Measurements from ENCODE around the gene ANK2. TPM values are rescaled to one million over a fixed set of nuclear protein-coding genes. Genes with fewer than 3 reads are reported as not detected.

The ANK2 gene
- total RNA-seq, 2 donors from 2014 or later: 6.6 to 7.1 TPM

GRCh38 chr4:113024388-113024787 lies 25.1 kb upstream of the ANK2 start:
- H3K27me3 Mint-ChIP-seq (ENCODE audit: low read depth): no peaks in the 10 kb centered on the region
- H3K4me3 Mint-ChIP-seq: no peak overlapping the region
- DNase-seq: no peak
- no peaks in the 10 kb centered on the region for H3K36me3 Mint-ChIP-seq (ENCODE audit: insufficient read depth in 2 of 2)
- H3K4me1 Mint-ChIP-seq (ENCODE audit: low read depth): no peaks in the 10 kb centered on the region
- ATAC-seq (replicated peaks in 1 of 2): no peak
- H3K27ac Mint-ChIP-seq: no peak overlapping the region
- no peaks in the 10 kb centered on the region for H3K9me3 Mint-ChIP-seq

DNA sequence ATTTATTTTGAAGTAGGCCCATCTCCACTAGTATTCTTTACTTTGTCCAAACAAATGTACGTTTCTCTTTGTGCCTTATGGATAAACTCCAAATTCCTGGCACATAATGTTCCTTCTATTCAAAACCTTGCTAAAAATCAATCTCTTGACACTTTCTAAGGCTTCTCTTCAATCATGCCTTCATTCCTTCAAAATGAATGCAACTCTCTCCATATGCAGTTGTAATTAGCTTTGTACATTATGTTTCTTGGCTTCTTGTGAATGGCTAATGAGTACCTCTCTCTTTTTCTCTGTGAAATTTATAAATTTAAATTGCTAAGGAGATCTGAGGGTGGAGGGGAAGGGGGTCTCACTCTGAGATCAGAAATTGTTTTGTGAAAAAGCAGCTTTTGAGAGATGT lies 24.0 kb upstream of the ANK2 start:
- Mint-ChIP-seq H3K27me3 (ENCODE audit: low read depth) (no peaks in the 10 kb centered on the region), H3K36me3 (ENCODE audit: insufficient read depth in 2 of 2) (no peaks in the 10 kb centered on the region), H3K4me1 (ENCODE audit: low read depth) (no peaks in the 10 kb centered on the region), H3K27ac (no peak overlapping the region), H3K4me3 (no peak overlapping the region), H3K9me3 (no peaks in the 10 kb centered on the region)
- ATAC-seq (replicated peaks in 1 of 2): no peak
- DNase-seq: no peak

GRCh38 chr4:113026556-113026955 lies 22.9 kb upstream of the ANK2 start:
- no peaks in the 10 kb centered on the region for H3K36me3 Mint-ChIP-seq (ENCODE audit: insufficient read depth in 2 of 2)
- ATAC-seq (replicated peaks in 1 of 2) (no peak), DNase-seq (no peak)
- no peaks in the 10 kb centered on the region for H3K27me3 Mint-ChIP-seq (ENCODE audit: low read depth)
- no peaks in the 10 kb centered on the region for H3K9me3 Mint-ChIP-seq
- H3K4me1 Mint-ChIP-seq (ENCODE audit: low read depth): no peaks in the 10 kb centered on the region
- no peak overlapping the region for H3K4me3 Mint-ChIP-seq
- H3K27ac Mint-ChIP-seq: no peak overlapping the region

- Mint-ChIP-seq H3K4me1 (ENCODE audit: low read depth) (no peaks in the 10 kb centered on the region), H3K4me3 (no peak overlapping the region), H3K36me3 (ENCODE audit: insufficient read depth in 2 of 2) (no peaks in the 10 kb centered on the region), H3K9me3 (no peaks in the 10 kb centered on the region), H3K27me3 (ENCODE audit: low read depth) (no peaks in the 10 kb centered on the region), H3K27ac (no peak overlapping the region)
- DNase-seq (no peak), ATAC-seq (replicated peaks in 1 of 2) (no peak)
Observed at GRCh38 chr4:113028074-113028473, 21.4 kb upstream of the ANK2 start.

DNA sequence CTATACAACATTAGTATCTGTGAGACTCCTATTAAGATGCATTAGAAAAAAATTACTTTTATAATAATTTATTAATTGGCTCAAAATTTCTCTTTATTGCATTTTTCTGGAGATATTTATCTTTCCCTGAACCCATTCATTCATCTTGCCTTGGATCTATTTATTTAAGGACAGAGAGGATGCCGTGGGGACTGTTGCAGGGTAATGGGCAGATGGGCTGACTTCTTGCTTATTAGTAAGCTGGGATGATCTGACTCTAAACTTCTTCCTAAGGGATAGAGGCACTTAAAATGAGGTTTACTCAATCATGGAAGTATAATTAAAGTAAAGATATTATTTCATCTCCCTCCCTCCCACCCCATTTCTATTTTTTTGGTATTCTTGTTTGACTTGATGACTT lies 18.2 kb upstream of the ANK2 start:
- H3K27ac Mint-ChIP-seq: no peak overlapping the region
- no peaks in the 10 kb centered on the region for H3K9me3 Mint-ChIP-seq
- no peak overlapping the region for H3K4me3 Mint-ChIP-seq
- ATAC-seq (replicated peaks in 1 of 2) (no peak), DNase-seq (no peak)
- no peaks in the 10 kb centered on the region for H3K36me3 Mint-ChIP-seq (ENCODE audit: insufficient read depth in 2 of 2)
- H3K4me1 Mint-ChIP-seq (ENCODE audit: low read depth): no peaks in the 10 kb centered on the region
- peaks cover 6% of the 10 kb centered on the region for H3K27me3 Mint-ChIP-seq (ENCODE audit: low read depth)

- H3K9me3 Mint-ChIP-seq: peaks cover 0 to 1% of the 10 kb centered on the region in 2 donors
- ATAC-seq (replicated peaks in 1 of 2) (no peak), DNase-seq (no peak)
- H3K27ac Mint-ChIP-seq: no peak overlapping the region
- H3K36me3 Mint-ChIP-seq (ENCODE audit: insufficient read depth in 2 of 2): no peaks in the 10 kb centered on the region
- no peaks in the 10 kb centered on the region for H3K4me1 Mint-ChIP-seq (ENCODE audit: low read depth)
- H3K27me3 Mint-ChIP-seq (ENCODE audit: low read depth): no peaks in the 10 kb centered on the region
- no peak overlapping the region for H3K4me3 Mint-ChIP-seq
Observed at GRCh38 chr4:113040793-113041192, 8.7 kb upstream of the ANK2 start.

DNA sequence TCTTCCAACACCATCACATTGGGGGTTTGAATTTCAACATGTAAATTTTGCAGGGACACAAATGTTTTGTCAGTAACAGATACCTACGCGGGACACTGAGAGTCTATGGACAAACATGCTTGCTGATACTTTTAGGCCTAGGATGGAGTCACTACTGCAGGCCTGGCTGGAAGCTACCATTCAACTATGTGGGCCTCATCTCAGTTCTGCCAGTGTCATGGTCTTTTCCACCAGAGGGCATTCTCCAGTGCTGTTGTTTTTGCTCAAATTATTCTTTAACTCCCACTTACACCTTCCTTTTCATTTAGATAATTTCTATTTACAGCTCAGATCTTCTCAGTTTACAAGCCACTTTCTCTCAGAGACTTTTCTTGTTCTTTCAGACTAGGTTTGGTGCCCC lies 7.0 kb upstream of the ANK2 start:
- Mint-ChIP-seq H3K4me3 (no peak overlapping the region), H3K4me1 (ENCODE audit: low read depth) (no peaks in the 10 kb centered on the region), H3K27ac (no peak overlapping the region), H3K27me3 (ENCODE audit: low read depth) (no peaks in the 10 kb centered on the region), H3K9me3 (peaks cover 0 to 1% of the 10 kb centered on the region in 2 donors), H3K36me3 (ENCODE audit: insufficient read depth in 2 of 2) (no peaks in the 10 kb centered on the region)
- ATAC-seq (replicated peaks in 1 of 2): no peak
- no peak for DNase-seq

DNA sequence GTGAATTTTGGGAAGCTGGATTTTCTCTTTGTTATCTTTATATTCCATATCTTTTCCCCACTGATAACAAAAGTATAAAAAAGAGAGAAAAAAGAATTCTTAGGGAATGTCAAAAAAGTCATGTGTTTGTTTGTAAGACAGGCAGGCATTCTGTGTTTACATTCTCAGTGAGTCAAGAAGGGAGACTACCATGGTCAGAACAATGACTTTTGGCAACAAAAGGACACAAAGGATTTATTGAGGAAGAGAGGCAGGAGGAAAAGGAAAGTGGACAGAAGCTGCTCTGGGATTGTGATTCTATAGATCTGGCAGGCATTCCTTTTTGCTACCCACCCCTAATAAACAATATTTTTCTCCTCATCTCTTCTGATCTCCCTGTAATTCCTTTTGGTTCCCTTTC lies 5.9 kb upstream of the ANK2 start:
- Mint-ChIP-seq H3K4me1 (ENCODE audit: low read depth) (no peaks in the 10 kb centered on the region), H3K4me3 (no peak overlapping the region), H3K9me3 (peaks cover 0 to 1% of the 10 kb centered on the region in 2 donors), H3K27me3 (ENCODE audit: low read depth) (no peaks in the 10 kb centered on the region), H3K27ac (no peak overlapping the region), H3K36me3 (ENCODE audit: insufficient read depth in 2 of 2) (no peaks in the 10 kb centered on the region)
- DNase-seq (no peak), ATAC-seq (replicated peaks in 1 of 2) (no peak)

DNA sequence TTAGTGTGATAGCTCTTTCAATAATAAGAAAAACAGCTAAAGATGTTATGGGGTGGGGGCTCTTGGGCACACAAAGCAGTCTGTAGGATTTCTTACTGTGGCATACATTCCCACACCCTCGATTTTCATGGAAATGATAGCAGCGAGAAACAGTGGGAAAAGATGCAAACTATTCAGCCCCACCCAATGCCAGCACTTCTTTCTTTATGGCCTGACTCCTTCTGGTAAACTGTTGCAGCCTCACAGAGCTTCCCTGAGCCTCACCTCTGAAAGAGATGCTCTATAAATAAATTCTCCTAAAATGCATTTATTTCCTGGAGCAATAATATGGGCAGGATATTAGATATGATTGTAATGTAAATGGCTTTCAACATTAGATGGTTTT lies 910 bp downstream of the ANK2 start:
- Mint-ChIP-seq H3K27me3 (ENCODE audit: low read depth) (no peaks in the 10 kb centered on the region), H3K4me1 (ENCODE audit: low read depth) (no peaks in the 10 kb centered on the region), H3K9me3 (no peaks in the 10 kb centered on the region), H3K4me3 (no peak overlapping the region), H3K27ac (no peak overlapping the region), H3K36me3 (ENCODE audit: insufficient read depth in 2 of 2) (no peaks in the 10 kb centered on the region)
- DNase-seq (no peak), ATAC-seq (replicated peaks in 1 of 2) (no peak)

DNA sequence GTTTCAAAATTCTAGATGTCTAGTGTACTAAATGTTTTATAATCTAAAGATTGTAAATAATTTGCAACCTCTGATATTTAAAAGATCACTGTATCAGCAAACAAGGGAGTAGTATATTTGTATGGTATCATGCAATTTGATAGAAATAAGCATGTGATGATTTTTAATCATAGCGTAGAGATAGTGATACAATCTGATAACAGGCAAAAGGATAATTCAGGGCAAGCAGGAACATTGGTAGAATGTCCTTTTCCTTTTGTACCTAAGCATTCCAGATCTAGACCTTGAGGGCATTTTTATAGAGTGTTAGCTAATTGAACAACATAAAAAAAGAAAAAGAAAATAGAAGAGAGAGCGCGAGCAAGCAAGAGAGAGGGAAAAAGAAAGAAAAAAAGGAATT lies 1.4 kb downstream of the ANK2 start:
- Mint-ChIP-seq H3K27ac (no peak overlapping the region), H3K4me3 (no peak overlapping the region), H3K36me3 (ENCODE audit: insufficient read depth in 2 of 2) (no peaks in the 10 kb centered on the region), H3K4me1 (ENCODE audit: low read depth) (no peaks in the 10 kb centered on the region), H3K27me3 (ENCODE audit: low read depth) (no peaks in the 10 kb centered on the region), H3K9me3 (no peaks in the 10 kb centered on the region)
- ATAC-seq (replicated peaks in 1 of 2): no peak
- DNase-seq: no peak

DNA sequence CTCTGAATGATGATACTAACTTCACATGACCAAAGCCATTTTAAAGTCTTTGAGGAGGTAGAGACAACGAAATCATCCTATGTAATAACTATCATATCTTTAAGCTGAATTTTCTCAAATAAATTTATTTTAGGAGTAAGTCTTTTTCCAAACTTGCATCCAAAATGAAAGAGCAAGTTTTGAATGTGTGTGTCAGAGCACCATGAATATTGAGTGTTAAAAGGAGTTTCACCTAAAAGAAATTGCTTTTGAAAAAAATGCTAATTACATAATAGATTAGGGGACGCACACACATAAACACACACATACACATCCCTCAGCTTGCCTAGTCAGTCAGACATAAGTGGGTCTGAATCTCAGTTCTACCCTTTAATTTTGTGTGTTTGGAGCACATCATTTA lies 1.9 kb downstream of the ANK2 start:
- no peak overlapping the region for H3K4me3 Mint-ChIP-seq
- H3K4me1 Mint-ChIP-seq (ENCODE audit: low read depth): no peaks in the 10 kb centered on the region
- ATAC-seq (replicated peaks in 1 of 2): no peak
- H3K9me3 Mint-ChIP-seq: no peaks in the 10 kb centered on the region
- H3K27me3 Mint-ChIP-seq (ENCODE audit: low read depth): no peaks in the 10 kb centered on the region
- H3K27ac Mint-ChIP-seq: no peak overlapping the region
- no peaks in the 10 kb centered on the region for H3K36me3 Mint-ChIP-seq (ENCODE audit: insufficient read depth in 2 of 2)
- DNase-seq: no peak

- H3K4me1 Mint-ChIP-seq (ENCODE audit: low read depth): no peaks in the 10 kb centered on the region
- H3K27ac Mint-ChIP-seq: no peak overlapping the region
- peak; percentile 50 to 85 for ATAC-seq (replicated peaks in 1 of 2)
- no peaks in the 10 kb centered on the region for H3K36me3 Mint-ChIP-seq (ENCODE audit: insufficient read depth in 2 of 2)
- no peaks in the 10 kb centered on the region for H3K9me3 Mint-ChIP-seq
- peak in 1 of 2 donors; percentile 15 for DNase-seq
- H3K4me3 Mint-ChIP-seq: no peak overlapping the region
- no peaks in the 10 kb centered on the region for H3K27me3 Mint-ChIP-seq (ENCODE audit: low read depth)
Observed at GRCh38 chr4:113052379-113052951, 3.0 kb downstream of the ANK2 start.

- Mint-ChIP-seq H3K36me3 (ENCODE audit: insufficient read depth in 2 of 2) (no peaks in the 10 kb centered on the region), H3K4me1 (ENCODE audit: low read depth) (no peaks in the 10 kb centered on the region), H3K9me3 (no peaks in the 10 kb centered on the region), H3K4me3 (no peak overlapping the region), H3K27ac (no peak overlapping the region), H3K27me3 (ENCODE audit: low read depth) (no peaks in the 10 kb centered on the region)
- ATAC-seq (replicated peaks in 1 of 2): no peak
- no peak for DNase-seq
Observed at GRCh38 chr4:113053883-113054282, 4.4 kb downstream of the ANK2 start.

DNA sequence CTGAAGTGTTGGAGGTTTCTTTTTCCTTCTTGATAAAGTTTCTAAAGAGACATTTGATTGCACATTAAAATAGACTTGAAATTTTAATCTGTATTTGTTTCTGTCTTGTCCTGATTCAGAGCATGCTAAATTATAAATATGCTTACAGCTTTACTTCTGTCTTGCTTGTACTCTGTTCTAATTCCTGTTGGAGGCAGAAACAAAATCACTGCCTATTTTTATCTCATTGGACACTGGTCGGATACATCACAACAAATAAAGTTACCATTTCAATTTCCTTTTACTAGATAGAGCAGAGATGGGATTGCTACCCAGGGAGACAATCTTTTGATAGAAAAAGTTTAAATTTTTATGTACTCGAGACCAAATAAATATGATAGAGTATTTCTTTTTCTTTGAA lies 6.9 kb downstream of the ANK2 start:
- Mint-ChIP-seq H3K27me3 (ENCODE audit: low read depth) (no peaks in the 10 kb centered on the region), H3K9me3 (no peaks in the 10 kb centered on the region), H3K27ac (no peak overlapping the region), H3K4me3 (no peak overlapping the region), H3K36me3 (ENCODE audit: insufficient read depth in 2 of 2) (no peaks in the 10 kb centered on the region), H3K4me1 (ENCODE audit: low read depth) (no peaks in the 10 kb centered on the region)
- no peak for DNase-seq
- no peak for ATAC-seq (replicated peaks in 1 of 2)

All from activated T-cell treated with anti-CD3 and anti-CD28 coated beads, Interleukin-2, amount 50 U/mL, for 72 hours (primary cell).